ENCODE results near the gene NPFF. TPM values are rescaled to one million over a fixed set of nuclear protein-coding genes. Genes with fewer than 3 reads are reported as not detected.
A peak's percentile ranks its signal among the peaks of the same experiment; 100 is the strongest.

Gene NPFF
- total and polyA plus RNA-seq, 4 donors: 0.45 TPM; not detected in 3

DNA sequence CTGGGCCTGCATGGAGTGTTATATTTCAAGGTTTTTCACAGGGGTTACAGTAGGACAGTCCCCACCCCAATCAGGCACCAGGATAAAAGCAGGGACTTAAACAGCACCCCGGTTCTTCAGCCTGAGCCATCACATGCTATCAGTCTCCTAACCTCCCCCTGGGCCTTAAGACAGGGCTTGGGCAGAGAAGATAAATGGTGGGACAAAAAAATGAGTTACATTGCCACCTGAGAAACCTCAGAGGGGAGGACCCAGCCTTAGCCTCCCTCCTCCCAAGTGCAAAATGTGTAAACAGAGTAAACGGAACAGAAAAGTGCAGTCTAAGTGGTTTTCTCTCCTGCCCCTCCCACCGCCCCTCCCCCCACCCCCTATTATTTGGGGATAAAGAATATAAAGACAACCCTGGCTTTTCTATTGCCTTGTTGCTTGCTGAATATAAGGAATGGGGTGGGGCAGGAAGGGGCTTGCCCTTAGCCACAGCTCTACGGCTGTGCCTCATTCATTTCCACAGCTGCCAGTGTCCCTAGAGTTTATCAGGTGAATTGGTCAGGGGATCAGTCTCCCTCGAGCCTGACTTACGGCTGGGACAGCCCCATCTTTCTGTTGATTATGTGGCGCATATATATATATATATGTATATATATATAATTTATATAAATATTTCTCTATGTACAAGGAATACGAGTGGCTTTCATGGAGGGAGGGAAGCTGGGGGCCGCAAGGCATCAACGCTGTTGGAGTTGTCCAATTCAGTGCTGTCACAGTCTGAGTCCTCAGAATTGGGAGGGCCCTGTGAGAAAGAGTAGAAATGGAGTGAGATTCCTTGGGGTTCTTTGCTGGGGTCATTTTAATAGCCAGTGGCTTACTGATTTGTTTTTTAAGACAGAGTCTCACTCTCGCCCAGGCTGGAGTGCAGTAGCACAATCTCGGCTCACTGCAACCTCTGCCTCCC, 26.5 kb downstream of the NPFF start:
- 74 to 79% methylated on average over 12 of the region's 12 CpGs for WGBS, 2 donors
- Histone ChIP-seq H3K27me3 (ENCODE audit: control insufficient read depth in 3 of 3, insufficient read depth in 3 of 3, low read length in 2 of 3) (no peaks in the 10 kb centered on the region), H3K4me1 (ENCODE audit: control insufficient read depth in 5 of 5, insufficient read depth in 5 of 5, low read length in 5 of 5) (peaks cover 0 to under 1% (median 0%) of the 10 kb centered on the region in 5 donors), H3K27ac (ENCODE audit: low read depth in 1 of 2, low read length in 1 of 2) (peak overlapping the region in 1 of 2 donors; percentile 45), H3K9ac (ENCODE audit: insufficient read depth in 1 of 2, low read length in 2 of 2) (no peak overlapping the region), H3K9me3 (ENCODE audit: control insufficient read depth in 4 of 4, insufficient read depth in 3 of 4, low read length in 3 of 4) (no peaks in the 10 kb centered on the region), H3K36me3 (ENCODE audit: control insufficient read depth in 4 of 4, insufficient read depth in 4 of 4, low read length in 4 of 4) (peaks cover 25 to 65% (median 52%) of the 10 kb centered on the region in 4 donors), H3K4me3 (no peak overlapping the region)
- no peak for DNase-seq
- TF ChIP-seq, protein P1, sequence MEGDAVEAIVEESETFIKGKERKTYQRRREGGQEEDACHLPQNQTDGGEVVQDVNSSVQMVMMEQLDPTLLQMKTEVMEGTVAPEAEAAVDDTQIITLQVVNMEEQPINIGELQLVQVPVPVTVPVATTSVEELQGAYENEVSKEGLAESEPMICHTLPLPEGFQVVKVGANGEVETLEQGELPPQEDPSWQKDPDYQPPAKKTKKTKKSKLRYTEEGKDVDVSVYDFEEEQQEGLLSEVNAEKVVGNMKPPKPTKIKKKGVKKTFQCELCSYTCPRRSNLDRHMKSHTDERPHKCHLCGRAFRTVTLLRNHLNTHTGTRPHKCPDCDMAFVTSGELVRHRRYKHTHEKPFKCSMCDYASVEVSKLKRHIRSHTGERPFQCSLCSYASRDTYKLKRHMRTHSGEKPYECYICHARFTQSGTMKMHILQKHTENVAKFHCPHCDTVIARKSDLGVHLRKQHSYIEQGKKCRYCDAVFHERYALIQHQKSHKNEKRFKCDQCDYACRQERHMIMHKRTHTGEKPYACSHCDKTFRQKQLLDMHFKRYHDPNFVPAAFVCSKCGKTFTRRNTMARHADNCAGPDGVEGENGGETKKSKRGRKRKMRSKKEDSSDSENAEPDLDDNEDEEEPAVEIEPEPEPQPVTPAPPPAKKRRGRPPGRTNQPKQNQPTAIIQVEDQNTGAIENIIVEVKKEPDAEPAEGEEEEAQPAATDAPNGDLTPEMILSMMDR (IDR thresholded peaks at IDR 0.05; ENCODE audit: control extremely low read depth, extremely low read depth): no peak
- no peak for ATAC-seq (ENCODE audit: insufficient read depth, low FRiP score)

DNA sequence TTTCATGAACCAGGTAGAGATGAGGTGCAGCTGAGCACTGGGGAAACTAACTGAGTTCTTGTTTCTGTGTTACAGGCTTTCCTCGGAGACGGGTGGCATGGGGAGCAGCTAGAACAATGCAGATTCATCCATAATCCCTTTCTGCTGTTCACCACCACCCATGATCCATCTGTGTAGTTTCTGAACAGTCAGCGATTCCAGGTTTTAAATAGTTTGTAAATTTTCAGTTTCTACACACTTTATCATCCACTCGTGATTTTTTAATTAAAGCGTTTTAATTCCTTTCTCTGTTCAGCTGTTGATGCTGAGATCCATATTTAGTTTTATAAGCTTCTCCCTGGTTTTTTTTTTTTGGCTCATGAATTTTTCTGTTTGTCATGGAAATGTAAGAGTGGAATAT, 28.0 kb downstream of the NPFF start:
- ATAC-seq (ENCODE audit: insufficient read depth, low FRiP score) (no peak), DNase-seq (no peak)
- 84 to 94% methylated on average over 5 of the region's 5 CpGs for WGBS, 2 donors
- no peak overlapping the region for H3K4me3 ChIP-seq
- peaks cover 0 to 5% (median 0%) of the 10 kb centered on the region in 5 donors for H3K4me1 ChIP-seq (ENCODE audit: control insufficient read depth in 5 of 5, insufficient read depth in 5 of 5, low read length in 5 of 5)
- TF ChIP-seq, protein P1 (IDR thresholded peaks at IDR 0.05; ENCODE audit: control extremely low read depth, extremely low read depth): no peak
- no peak overlapping the region for H3K27ac ChIP-seq (ENCODE audit: low read depth in 1 of 2, low read length in 1 of 2)
- no peaks in the 10 kb centered on the region for H3K9me3 ChIP-seq (ENCODE audit: control insufficient read depth in 4 of 4, insufficient read depth in 3 of 4, low read length in 3 of 4)
- H3K36me3 ChIP-seq (ENCODE audit: control insufficient read depth in 4 of 4, insufficient read depth in 4 of 4, low read length in 4 of 4): peaks cover 29 to 68% (median 58%) of the 10 kb centered on the region in 4 donors
- no peak overlapping the region for H3K9ac ChIP-seq (ENCODE audit: insufficient read depth in 1 of 2, low read length in 2 of 2)
- no peaks in the 10 kb centered on the region for H3K27me3 ChIP-seq (ENCODE audit: control insufficient read depth in 3 of 3, insufficient read depth in 3 of 3, low read length in 2 of 3)

DNA sequence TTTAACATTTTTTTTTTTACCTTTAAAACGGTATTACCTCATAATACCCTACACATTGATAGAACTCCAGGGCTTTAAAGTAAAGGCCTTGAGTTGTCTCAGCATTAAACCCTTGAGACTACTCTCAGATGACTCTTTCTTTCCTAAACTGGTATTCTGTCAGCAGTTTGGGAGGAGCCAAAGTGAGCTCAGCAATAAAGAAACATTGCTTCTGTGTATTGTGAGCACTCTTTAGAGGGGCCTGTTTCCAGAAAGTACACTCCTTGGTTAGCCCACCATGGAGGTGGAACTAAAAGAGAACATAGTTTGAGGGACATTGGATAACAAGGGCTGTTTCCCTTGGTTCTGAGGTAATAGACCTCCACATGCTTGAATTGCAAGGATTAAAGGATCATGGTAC, 28.4 kb downstream of the NPFF start:
- H3K36me3 ChIP-seq (ENCODE audit: control insufficient read depth in 4 of 4, insufficient read depth in 4 of 4, low read length in 4 of 4): peaks cover 29 to 68% (median 59%) of the 10 kb centered on the region in 4 donors
- ATAC-seq (ENCODE audit: insufficient read depth, low FRiP score) (no peak), DNase-seq (no peak)
- 53 to 67% methylated on average over 1 of the region's 1 CpG for WGBS, 2 donors
- peaks cover 0 to 5% (median 0%) of the 10 kb centered on the region in 5 donors for H3K4me1 ChIP-seq (ENCODE audit: control insufficient read depth in 5 of 5, insufficient read depth in 5 of 5, low read length in 5 of 5)
- TF ChIP-seq, protein P1 (IDR thresholded peaks at IDR 0.05; ENCODE audit: control extremely low read depth, extremely low read depth): no peak
- no peaks in the 10 kb centered on the region for H3K9me3 ChIP-seq (ENCODE audit: control insufficient read depth in 4 of 4, insufficient read depth in 3 of 4, low read length in 3 of 4)
- H3K27me3 ChIP-seq (ENCODE audit: control insufficient read depth in 3 of 3, insufficient read depth in 3 of 3, low read length in 2 of 3): no peaks in the 10 kb centered on the region
- H3K27ac ChIP-seq (ENCODE audit: low read depth in 1 of 2, low read length in 1 of 2): no peak overlapping the region
- H3K4me3 ChIP-seq: no peak overlapping the region
- no peak overlapping the region for H3K9ac ChIP-seq (ENCODE audit: insufficient read depth in 1 of 2, low read length in 2 of 2)
